Activated naive CD8-positive, alpha-beta T cell treated with anti-CD3 and anti-CD28 coated beads, Interleukin-2, amount 50 U/mL, for 16 hours (primary cell): Measurements from ENCODE around the gene LCN15.
"Not testable (repeated sequence)": the region's sequence is repeated elsewhere in the genome, so short reads cannot be mapped to it uniquely, and the experiment has no call there.

Source experiments
- DNase-seq: peaks from one replicate; pipeline ENCODE4 v3.0.0-alpha.2; 2020; ENCODE audit warnings: low read depth, low spot score

The LCN15 gene

DNA sequence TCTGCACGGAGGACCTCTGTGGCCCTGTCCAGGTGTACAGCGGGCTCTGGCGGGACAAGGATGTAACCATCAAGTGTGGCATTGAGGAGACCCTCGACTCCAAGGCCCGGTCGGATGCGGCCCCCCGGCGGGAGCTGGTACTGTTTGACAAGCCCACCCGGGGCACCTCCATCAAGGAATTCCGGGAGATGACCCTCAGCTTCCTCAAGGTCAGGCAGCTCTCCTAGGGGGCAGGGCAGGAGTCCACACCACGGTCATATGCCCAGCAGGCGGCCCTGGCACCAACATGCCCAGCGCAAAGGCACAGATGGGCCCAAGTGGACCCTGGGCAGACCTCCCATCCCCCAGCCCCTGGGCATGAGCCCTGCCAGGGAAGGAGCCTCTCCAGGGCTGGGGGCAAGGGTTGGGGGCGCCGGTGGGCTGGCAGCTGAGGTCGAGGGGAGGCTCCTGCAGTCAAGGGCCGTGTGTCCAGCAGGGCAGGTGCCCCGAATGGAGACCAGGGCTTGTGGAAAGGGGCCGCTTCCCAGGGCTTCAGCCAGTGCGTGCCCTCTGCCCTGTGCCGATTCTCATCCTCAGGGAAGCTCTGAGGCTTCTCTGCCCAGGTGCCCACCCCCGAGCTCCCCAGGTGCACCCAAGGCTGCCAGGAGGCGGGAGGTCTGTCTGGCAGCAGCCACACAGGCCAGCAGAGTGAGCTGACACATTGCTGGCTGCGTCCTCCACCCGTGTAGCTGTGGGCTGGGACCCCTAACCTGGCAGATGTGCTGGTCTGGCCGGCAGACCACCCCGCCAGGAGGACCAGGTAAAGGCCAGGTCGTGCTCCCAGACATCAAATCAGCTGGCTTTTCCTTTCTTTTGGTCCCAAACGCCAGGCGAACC is 42.0 kb downstream of the LCN15 start:
- no peak for DNase-seq

DNA sequence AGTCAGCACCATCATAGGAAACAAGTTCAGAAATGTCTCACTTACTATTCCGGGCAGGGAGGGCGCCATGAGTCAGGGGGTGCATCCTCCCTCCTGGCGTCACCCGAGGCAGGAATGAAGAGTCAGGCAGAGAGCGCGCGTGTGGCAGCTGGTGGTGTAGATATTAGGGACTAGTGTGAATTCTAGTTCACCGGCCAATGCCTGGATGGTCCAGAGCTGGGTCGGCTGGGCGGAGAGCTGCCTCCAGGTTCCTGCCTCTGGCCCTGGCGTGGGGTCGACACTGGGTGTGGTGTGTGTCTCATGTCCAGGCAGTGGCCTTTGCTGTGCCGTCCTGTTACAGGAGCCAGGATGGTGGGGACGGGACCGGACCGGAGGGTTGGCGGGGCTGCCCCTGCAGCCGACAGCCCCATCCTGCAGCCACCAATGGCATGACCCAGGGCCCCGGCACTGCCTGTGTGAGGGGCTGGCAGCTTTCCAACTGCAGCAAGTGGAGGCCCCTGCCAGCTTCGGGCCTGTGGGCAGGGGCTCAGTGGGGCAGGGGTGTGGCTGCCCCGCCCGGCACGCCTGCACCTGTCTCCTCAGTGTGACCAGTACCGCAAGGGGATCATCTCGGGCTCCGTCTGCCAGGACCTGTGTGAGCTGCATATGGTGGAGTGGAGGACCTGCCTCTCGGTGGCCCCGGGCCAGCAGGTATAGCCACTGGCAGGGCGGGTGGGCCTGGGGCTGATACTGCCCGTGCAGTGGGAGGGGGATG is 42.8 kb downstream of the LCN15 start:
- DNase-seq: no peak

DNA sequence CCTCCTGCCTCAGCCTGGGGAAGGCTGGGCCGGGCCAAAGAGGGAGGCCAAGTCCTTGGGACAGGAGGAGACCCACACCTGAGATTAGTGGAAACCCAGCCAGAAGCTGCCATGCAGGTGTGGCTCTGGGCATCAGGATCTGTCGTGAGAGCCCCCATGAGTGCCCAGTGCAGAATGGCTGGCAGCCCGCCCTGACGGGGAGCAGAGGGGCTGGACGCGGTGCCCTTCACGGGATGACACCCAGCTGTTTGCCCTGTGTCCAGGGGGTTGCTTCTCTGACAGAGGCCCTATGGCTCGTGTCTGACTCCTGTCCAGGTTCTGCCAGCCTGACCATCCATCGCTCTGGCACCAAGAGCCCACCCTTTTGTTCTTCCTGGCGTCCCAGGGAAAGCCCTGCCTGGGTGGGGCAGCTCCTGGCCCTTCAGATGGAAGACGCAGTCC is 43.4 kb downstream of the LCN15 start:
- no peak for DNase-seq

DNA sequence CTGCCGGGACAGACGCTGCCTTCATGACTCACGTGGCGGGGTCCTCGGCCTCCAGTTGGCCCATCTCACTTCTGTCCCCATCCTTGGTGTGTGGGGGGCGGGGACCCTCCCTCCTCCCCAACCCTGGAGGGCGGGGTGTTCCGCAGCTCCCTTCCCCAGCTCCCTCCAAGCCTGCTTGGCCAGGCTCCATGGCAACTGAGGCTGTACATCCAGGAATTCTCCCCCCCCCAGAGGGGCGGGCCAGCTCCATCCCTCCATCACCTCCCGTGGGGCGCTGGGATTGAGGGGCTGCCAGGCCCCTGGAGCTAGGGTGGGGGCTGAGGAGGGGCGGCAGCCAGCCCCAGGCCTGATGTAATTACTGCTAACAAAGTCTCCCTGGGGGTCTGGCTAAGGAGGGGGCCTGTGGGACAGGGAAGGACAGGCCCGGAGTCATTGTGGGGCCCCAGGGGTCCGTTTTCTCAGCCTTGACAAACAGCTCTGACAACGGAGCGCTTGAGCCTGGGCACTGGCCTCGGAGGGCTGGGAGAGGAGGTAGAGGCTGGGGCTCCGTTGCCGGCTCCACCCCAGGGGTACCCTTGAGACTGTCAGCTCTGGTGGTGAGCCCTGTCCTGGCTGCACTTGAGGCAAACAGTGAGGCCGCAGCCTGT is 43.9 kb downstream of the LCN15 start:
- no peak for DNase-seq

DNA sequence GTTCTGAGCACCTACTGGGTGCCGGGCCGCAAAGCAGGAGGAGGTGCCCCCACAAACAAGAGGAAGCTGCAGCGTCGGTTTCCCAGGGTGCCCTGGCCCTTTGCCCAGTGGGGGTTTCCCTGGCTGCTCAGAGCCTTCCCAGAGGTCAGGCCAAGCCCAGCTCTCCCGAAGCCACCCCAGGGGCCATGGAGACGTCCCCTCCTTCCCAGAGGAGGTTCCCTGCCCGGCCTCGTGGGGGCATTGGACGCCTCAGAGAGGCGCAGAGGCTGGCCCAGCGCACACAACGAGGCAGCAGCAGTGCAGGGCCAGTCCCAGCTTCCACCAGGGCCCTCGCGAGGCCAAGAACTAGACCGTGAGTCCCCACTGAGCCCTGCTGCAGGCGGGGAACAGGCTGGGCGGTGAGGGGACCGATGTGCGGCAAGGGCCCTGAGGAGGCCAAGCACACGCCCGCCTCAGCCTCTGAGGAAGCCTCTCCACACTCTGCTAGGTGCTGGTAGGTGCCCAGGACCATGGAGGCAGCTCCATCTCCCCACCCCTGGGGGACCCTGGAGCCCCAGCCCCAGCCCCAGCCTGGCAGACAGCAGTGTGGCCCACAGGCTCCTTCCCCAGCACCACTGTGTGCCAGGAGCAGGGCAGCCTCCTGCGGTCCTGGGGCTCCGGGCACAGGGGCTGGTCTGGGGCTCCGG is 45.0 kb downstream of the LCN15 start:
- no peak for DNase-seq

DNA sequence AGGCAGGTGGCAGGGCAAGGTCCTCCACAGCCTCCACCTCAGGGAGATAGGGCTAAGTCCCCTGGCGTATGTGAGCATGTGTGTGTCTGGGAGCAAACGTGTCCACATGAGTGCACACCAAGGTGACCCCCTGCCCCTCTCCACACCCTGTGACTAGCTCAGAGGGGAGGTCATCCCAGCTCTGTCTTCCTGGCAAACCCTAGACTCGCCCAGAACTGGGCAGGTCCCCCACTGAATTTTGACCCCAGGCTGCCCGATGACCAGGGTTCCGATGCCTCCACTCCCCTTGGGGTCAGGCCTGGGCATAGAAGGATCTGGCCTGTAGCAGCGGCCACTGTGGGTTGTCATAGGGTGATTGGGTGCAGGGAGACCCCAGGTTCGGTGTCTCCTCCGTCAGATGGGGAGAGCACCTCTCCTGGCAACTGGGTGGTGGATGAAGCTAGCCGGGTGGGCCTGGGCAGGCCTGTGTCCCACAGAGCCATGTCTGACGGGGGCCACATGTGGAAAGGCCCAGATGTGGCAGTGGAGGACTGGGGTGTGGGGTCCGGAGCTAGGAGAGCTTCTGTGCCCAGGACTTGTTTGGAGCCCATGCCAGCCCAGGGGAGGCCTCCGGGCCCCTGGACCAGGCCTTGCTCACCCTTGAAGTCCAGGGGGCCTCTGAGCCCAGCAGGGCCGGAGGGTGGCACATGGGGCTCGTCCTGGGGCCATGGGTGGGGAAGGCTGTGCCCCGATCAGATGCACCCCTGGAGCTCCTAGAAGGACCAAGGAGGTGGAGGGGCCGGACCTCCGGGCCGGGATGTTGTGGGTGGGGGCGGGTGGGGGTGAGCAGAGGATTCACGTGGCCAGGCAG is 45.7 kb downstream of the LCN15 start:
- DNase-seq: no peak

DNA sequence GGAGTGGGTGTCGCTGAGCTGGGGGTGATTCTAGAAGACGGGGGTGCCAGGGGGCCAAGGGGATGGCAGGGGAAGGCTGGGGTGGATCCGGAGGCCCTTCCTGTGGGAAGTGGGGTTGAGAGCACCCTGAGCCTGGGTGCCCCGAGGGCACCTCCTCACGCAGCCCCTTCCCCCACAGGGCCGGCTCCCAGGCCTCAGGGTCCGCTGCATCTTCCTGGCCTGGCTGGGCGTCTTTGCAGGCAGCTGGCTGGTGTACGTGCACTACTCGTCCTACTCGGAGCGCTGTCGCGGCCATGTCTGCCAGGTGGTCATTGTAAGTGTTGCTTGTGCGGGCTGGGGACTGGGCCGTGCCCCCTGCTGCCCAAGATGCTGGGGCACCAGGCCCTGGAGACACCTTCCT is 46.9 kb downstream of the LCN15 start:
- no peak for DNase-seq

DNA sequence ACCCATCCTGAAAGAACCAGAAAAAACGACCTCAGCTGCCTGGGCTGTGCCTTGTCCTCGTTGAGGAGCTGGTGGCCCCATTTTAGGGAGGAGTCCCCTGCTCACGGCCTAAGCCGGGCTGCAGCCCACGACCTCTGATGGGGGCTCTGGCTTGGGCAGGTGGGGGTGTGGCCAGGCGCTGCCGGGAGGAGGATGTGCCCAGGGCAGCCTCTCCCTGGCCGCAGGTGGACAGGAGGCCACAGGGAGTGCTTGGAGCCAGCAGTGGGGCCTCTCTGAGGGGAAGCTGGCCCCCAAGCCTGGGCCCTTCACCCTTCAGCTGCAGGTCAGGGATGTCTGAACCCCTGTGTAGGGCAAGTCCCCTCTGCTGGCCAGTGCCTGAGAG is 49.4 kb downstream of the LCN15 start:
- DNase-seq: no peak

DNA sequence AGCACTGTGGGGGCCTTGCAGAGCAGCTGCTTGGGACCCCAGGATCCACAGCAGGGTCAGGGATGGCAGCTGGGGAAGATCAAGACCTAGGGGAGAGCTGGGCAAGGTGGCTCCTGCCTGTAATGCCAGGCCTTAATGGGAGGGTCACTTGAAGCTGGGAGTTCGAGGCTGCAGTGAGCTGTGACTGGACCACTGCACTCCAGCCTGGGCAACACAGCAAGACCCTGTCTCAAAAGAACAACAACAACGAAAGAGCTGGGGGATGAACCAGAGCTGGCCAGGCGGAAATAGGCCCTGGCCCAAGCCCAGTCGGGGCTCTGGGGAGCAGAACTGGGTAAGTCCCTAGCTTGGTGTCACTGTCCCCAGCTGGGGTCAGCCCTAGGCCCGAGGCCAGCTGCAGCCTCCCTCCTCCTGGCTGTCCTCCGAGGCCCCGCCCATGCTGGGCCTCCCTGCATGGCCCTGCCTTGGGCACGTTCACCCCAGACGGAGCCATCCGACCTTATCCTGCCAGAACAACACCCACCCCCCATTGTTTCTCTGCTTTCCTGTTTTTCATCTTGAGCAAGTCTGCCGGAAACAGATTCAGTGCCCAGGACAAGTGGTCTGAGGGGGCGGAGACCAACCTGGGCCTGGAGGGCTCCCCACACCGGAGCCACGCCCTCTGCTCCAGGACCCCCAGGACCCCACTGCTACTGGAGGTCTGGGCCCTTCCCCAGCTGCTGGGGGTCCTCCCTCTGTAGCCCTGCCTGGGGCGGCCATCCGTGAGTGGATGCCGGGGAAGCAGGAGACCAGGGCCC is 50.0 kb downstream of the LCN15 start:
- DNase-seq: no peak

DNA sequence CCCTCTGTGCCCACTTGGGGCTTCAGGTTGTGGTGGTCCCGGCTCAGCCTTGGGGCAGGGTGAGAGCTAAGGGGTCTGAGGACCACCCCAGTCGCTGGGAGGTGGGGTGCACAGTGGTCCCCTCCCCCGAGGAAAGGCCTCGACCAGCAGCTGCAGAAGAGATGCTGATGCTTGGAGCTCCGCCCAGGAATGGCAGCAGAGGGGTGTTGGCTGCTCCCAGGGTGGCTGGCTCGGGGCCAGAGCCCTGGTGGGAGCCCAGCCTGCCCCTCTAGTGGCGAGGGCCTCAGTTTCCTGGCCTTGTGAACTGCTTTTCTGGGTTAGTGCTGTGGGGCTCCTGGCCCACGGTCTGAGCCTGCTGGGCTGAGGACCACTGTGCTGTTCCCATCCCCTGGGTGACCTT is 50.8 kb downstream of the LCN15 start:
- DNase-seq: no peak

DNA sequence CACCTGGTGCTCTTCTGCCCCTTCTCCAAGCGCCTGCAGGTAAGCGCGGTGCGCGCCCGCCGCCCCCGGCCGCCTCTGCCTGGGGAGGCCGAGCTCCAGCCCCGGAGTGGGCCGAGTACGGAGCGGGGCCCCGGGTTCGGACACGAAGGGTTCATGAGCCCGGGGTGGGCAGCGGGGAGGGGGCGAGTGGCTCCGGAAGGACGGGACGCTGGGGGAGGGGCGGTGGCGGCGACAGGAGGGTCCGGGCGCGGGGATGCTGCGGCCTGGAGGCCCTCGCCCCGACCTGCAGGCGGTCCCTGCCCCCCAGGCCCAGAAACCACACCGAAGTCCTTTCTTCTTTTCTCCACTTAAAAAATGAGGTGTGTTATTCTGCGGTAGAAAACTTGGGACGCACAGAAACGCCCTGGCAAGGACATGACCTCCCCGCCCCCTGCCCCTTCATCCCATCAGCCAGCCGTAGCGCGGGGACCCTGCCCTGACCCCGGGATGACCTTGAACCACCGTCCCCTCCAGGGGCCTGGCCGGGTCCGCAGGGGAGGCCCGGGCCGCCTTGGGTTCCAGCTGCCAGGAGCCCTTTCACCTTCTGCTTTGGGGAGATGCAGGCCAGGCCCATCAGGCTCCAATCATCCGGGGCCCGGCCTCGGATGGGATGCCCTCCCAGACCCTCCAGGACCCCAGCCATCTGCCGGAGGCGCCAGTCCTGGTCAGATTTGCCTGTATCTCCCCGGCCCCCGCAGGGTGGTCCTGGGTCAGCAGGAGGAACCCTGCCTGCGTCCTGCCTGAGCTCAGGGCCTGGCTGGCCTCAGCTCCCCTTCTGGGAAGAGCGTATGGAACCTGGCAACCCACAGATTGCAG is 51.4 kb downstream of the LCN15 start:
- DNase-seq: no peak

DNA sequence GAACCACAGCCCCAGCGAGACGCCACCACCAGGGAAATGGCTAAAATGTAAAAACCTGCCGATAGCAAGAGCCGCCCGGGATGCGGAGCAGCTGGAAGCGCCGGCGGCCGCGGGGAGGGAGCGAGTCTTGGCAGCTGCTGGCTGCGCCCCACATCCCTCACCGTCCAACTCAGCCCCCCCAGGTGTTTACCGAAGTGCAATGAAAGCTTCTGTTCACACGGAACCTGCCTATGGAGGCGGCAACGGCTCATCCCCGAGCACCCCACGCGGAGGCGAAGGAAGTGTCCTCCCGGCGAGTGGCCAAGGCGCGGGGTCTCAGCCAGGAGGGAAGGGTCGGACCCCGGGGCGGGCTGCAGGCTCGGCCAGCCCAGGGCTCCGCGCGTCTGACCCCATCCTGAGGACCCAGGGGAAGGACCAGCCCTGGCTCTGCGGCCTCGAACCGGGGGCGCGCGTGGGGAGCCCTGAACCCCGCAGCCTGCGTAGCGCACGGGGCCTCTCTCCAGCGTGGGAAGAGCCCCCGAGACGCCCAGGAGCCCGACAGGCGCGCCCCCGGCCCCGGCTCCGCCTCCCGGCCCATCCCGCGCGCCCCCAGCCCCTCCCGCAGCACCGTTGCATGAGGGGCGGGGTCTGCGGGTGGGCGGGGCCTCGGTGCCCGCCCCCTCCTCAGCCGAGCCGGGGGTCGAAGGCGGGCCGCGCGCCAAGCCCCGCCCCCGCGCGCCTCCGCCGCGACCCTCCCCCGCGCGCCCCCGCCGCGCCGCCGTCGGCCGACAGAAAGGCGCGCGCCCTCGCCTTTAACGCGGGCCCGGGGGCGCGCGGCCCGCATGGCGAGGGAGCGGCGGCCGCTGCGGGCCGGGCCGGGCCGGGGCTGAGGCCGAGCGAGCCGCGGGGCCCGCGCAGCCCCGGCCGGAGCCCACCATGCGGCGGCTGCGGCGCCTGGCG is 52.3 kb downstream of the LCN15 start, which contains the start of gene DIPK1B:
DIPK1B (plus strand) TSS at position 822 of the 939 bp plus-strand sequence; CDS start at position 916, 94 bp downstream.
- no peak for DNase-seq

DNA sequence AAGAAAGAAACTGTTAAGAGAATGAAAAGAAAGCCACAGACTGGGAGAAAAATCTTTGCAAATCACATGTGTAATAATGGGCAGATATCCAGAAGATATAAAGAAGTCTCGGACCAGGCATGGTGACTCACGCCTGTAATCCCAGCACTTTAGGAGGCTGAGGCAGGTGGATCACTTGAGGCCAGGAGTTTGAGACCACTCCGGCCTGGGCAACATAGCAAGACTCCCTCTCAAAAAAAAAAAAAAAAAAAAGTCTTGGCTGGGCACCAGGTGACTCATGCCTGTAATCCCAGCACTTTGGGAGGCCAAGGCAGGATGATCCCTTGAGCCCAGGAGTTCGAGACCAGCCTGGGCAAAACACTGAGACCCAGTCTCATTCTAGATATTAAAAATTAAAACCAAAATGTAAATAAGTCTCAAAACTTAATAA is 53.1 kb downstream of the LCN15 start:
- not testable (repeated sequence) for DNase-seq

DNA sequence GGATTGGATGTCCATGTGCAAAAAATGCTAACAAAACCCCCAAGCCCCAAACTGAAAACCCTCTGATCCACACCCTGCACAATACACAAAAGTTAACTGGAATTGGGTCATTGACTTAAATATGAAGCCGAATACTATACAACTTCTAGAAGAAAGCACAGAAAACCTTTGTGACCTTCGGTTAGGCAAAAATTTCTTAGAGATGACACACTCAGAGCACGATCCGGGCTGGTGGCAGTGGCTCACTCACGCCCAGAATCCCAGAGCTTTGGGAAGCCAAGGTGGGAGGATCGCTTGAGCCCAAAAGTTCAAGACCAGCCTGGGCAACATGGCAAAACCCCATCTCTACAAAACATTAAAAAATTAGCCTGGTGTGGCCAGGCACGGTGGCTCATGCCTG is 53.8 kb downstream of the LCN15 start:
- DNase-seq: no peak
